Ishikawa (cell line): ENCODE measurements around the gene TRIM2.

Source experiments
- CEBPB ChIP-seq: IDR thresholded peaks from 2 replicates; pipeline ENCODE4 v1.6.1; 2012
- CREB1 ChIP-seq: IDR thresholded peaks from 2 replicates; pipeline ENCODE4 v1.6.1; 2012; ENCODE audit warnings: low read depth
- EGR1 ChIP-seq: IDR thresholded peaks from 2 replicates; pipeline ENCODE4 v1.6.1; 2012
- EP300 ChIP-seq: IDR thresholded peaks from 2 replicates; pipeline ENCODE4 v1.6.1; 2012; ENCODE audit warnings: borderline replicate concordance
- FOXM1 ChIP-seq: IDR thresholded peaks from 2 replicates; pipeline ENCODE4 v1.6.1; 2012; ENCODE audit warnings: low read depth, borderline replicate concordance
- MAX ChIP-seq: IDR thresholded peaks from 2 replicates; pipeline ENCODE4 v1.6.1; 2012
- NFIC ChIP-seq: IDR thresholded peaks from 2 replicates; pipeline ENCODE4 v1.6.1; 2012
- RAD21 ChIP-seq: IDR thresholded peaks from 2 replicates; pipeline ENCODE4 v1.6.1; 2012; ENCODE audit warnings: low read depth
- REST ChIP-seq: IDR thresholded peaks from 2 replicates; pipeline ENCODE4 v1.6.1; 2012; ENCODE audit warnings: low read depth, mild to moderate bottlenecking
- TAF1 ChIP-seq: IDR thresholded peaks from 2 replicates; pipeline ENCODE4 v1.6.1; 2012; ENCODE audit warnings: low read depth, mild to moderate bottlenecking
- TCF12 ChIP-seq: IDR thresholded peaks from 2 replicates; pipeline ENCODE4 v1.6.1; 2012; ENCODE audit warnings: low read depth
- YY1 ChIP-seq: IDR thresholded peaks from 2 replicates; pipeline ENCODE4 v1.6.1; 2012; ENCODE audit warnings: low read depth
- ZBTB7A ChIP-seq: IDR thresholded peaks from 2 replicates; pipeline ENCODE4 v1.6.1; 2012; ENCODE audit warnings: low read depth
- TF ChIP-seq, protein P1 (sequence below): IDR thresholded peaks from 2 replicates; pipeline ENCODE4 v1.6.1; 2012

DNA sequence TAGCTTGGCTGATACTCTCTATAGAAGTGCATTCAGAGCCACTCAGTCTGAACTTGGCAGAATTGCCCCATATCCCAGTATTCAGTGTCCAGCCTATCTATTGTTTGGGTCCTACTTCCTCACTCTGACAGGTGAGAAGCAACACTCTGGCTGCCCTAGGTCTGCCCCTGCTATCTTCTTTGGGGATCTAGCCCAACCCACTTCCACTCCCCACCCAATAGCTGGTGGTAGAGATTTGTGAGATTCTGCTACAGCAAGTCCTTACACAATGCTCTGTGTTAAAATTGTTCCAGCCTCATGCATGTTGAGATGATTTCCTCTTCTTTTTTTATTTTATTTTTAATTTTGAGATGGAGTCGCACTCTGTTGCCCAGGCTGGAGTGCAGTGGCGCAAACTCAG, 67.6 kb downstream of the TRIM2 start:
- TF ChIP-seq YY1 (no peak), EGR1 (no peak), CEBPB (no peak), ZBTB7A (no peak), RAD21 (no peak), CREB1 (no peak), TCF12 (no peak), EP300 (no peak), TAF1 (no peak), NFIC (no peak), REST (no peak), MAX (no peak), FOXM1 (no peak)
- TF ChIP-seq, protein P1, sequence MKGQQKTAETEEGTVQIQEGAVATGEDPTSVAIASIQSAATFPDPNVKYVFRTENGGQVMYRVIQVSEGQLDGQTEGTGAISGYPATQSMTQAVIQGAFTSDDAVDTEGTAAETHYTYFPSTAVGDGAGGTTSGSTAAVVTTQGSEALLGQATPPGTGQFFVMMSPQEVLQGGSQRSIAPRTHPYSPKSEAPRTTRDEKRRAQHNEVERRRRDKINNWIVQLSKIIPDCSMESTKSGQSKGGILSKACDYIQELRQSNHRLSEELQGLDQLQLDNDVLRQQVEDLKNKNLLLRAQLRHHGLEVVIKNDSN: no peak
